Subcutaneous adipose tissue (tissue), 4 donors: Measurements from ENCODE around the gene OR1J4. TPM values are rescaled to one million over a fixed set of nuclear protein-coding genes. Genes with fewer than 3 reads are reported as not detected.

Experiments used
- total RNA-seq, 4 donors: library from RNA; depleted of rRNA; stranded (reverse); fragments of >200 nt; gene quantifications; one replicate each; pipeline ENCODE4 v1.1.0, GENCODE V29; 2016
- TF ChIP-seq, protein P1 (sequence below): fragments of 450-650 bp; IDR thresholded peaks from one replicate; pipeline ENCODE4 v1.5.1; 2016; ENCODE audit warnings: low read depth, mild to moderate bottlenecking, control low read depth, antibody characterized with exemption, moderate library complexity

OR1J4 gene
- total RNA-seq, 4 donors from 2014 or later = not detected

DNA sequence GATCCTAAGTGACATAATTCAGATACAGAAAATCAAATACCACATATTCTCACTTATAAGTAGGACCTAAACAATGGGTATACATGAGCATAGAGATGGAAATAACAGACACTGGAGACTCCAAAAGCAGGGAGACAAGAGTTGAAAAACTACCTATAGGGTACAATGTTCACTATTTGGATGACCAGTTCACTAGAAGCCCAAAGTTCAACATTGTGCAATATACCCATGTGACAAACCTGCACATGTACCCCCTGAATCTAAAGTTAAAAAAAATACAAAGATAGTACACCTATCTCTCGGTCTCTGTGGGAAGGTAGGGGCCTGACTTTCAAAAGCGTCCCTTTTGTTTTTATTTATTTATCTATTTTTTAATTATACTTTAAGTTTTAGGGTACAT, 19.8 kb downstream of the OR1J4 start:
- TF ChIP-seq, protein P1, sequence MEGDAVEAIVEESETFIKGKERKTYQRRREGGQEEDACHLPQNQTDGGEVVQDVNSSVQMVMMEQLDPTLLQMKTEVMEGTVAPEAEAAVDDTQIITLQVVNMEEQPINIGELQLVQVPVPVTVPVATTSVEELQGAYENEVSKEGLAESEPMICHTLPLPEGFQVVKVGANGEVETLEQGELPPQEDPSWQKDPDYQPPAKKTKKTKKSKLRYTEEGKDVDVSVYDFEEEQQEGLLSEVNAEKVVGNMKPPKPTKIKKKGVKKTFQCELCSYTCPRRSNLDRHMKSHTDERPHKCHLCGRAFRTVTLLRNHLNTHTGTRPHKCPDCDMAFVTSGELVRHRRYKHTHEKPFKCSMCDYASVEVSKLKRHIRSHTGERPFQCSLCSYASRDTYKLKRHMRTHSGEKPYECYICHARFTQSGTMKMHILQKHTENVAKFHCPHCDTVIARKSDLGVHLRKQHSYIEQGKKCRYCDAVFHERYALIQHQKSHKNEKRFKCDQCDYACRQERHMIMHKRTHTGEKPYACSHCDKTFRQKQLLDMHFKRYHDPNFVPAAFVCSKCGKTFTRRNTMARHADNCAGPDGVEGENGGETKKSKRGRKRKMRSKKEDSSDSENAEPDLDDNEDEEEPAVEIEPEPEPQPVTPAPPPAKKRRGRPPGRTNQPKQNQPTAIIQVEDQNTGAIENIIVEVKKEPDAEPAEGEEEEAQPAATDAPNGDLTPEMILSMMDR = no peak

DNA sequence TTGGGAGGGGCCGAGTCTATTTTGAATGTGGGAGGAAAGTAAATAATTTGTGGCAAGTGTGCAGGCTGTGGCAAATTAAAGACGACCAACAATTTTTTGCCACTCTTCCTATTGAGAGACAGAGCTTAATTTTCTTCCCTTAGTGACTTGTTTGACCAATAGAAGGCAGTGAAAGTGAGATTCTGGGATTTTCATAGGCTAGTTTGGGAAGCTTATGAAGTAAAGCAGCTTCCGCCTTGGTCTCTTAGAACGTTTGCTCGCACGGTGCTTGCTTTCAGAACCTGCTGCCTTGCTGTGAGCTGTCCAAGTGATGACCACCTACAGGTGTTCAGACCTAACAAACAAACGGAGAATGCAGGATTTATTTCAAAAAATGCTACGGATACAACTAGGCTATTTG, 27.3 kb downstream of the OR1J4 start:
- TF ChIP-seq, protein P1 = no peak

DNA sequence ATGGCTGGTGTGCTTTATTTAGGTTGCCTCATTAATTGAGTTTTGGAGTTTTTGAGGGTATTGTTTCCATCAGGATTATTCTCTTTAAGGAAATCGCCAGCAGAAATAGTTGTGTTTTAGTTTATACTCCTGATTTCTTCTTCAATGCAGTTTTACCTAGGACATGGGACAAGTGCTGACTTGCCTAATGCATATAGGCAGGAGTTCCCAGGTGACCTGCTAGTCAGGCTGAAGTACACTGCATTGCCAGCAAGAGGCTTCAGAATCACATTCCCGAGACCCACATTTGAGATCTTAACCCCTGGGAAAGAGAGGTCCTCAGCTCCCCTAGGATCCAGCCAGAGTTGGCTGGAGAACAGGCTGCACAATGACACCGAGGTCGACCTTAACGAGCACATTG, 32.4 kb downstream of the OR1J4 start:
- TF ChIP-seq, protein P1 = no peak

DNA sequence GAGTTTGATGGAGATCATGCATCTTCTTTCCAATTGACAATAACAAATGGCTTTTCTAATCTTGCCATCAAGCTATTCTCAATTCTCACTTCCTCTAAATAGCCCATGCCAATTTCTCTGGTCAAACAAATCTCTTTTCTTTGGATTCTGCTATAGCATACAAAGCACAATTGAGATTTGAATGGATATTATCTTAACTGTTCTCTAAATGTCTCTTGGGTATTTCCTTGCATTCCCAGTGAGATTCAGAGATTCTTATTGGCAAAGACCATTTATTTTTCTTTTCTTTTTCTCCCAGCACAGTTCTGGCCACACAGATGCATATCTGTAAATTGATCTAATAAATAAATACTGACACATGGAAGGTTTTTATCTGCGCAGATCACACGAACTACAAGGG, 33.9 kb downstream of the OR1J4 start, which contains the start of gene OR1N2:
Gene OR1N2, plus strand, starts transcription at position 301 of the 400 bp plus-strand sequence. CDS start 100 bp downstream, outside the sequence.
- TF ChIP-seq, protein P1 = no peak

DNA sequence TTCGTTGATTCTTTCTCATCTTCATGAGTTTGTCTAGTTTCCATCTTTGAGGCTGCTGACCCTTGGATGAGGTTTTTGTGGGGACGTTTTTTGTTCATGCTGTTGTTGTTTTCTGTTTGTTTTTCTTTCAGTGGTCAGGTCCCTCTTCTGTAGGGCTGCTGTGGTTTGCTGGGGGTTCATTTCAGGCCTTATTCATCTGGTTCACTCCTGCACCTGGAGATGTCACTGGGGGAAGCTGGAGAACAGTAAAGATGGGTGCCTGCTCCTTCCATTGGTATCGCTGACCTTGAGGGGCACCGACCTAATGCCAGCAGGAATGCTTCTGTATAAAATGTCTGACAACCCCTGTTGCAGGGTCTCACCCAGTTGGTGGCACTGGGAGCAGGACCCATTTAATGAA, 42.5 kb downstream of the OR1J4 start:
- TF ChIP-seq, protein P1 = no peak

DNA sequence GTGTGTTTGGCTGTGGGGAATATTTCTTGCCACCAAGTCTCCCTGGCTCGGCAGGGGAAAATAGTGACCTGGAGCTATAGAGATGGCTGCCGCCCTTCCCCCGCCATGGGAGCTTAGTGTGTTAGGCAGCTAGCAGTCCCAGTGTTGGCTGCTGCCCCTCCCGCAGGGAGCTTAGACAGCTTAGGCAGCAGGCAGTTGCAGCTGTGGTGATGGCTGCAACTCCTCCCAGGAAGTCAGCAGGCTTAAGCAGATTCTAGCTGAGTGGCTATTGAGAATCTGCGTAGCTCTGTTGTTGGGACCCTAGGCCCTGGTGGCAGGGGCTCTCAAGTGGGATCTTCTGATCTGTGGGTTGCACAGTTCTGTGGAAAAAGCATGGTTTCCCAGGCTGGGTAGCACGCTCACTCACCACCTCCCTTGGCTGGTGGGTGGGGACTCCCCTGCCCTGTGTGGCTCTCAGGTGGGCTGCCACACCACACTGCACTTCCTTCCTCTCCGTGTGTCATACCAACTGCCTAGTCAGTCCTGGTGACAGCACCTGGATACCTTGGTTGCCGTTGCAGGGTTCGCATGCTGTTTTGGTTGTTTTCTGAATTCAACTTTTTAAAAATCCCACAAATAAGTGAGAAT, 43.3 kb downstream of the OR1J4 start:
- TF ChIP-seq, protein P1 = no peak

DNA sequence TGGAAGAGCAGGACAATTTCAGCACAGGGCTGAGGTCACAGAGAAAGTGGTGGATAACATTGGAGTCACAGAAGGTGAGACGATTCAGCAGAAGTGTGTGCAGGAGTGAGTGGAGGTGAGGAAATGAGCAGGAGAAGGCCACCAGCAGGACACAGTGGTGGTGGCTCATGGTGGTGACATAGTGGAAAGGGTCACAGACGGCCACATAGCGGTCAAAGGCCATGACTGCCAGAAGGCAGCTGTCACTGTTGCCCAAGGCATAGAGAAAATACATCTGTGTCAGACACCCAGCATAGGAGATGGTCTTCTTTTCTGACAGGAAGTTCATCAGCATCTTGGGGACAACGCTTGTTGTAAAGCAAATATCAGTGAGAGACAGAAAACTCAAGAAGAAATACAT, 49.0 kb downstream of the OR1J4 start:
- TF ChIP-seq, protein P1 = no peak

Other genes with a start within 250 kb of the OR1J4 start
- gene PTGS1, start 148.1 kb upstream of the OR1J4 start, total RNA-seq = 1 to 10 TPM; 4.5 to 9.5 (median 5.2) TPM
- not detected for gene OR1J1, start 41.2 kb upstream of the OR1J4 start, total RNA-seq
- gene OR1J2, start 8.3 kb upstream of the OR1J4 start, total RNA-seq = not detected
- gene OR1N1, start 8.2 kb downstream of the OR1J4 start, total RNA-seq = not detected
- gene OR1N2, start 34.0 kb downstream of the OR1J4 start, total RNA-seq = not detected
- under 1 TPM in 2 of 4 donors, not detected in 2; 0.49 to 0.66 TPM for gene OR1L8, start 64.2 kb downstream of the OR1J4 start, total RNA-seq
- gene OR1Q1, start 95.6 kb downstream of the OR1J4 start, total RNA-seq = not detected
- gene OR1B1, start 138.5 kb downstream of the OR1J4 start, total RNA-seq = 1 to 10 TPM in 1 of 4 donors, under 1 TPM in 1, not detected in 2; 0.44 to 1.2 TPM
- not detected for gene OR1L1, start 142.6 kb downstream of the OR1J4 start, total RNA-seq
- not detected for gene OR1L3, start 156.0 kb downstream of the OR1J4 start, total RNA-seq
- not detected for gene OR1L4, start 204.8 kb downstream of the OR1J4 start, total RNA-seq
- not detected for gene OR1L6, start 223.2 kb downstream of the OR1J4 start, total RNA-seq